ENCODE measurements around the gene INCENP. TPM values are rescaled to one million over a fixed set of nuclear protein-coding genes. Genes with fewer than 3 reads are reported as not detected.
"Not testable (repeated sequence)": the region's sequence is repeated elsewhere in the genome, so short reads cannot be mapped to it uniquely, and the experiment has no call there.

Gene INCENP
- total and polyA plus RNA-seq, 4 donors = 19.9 to 32.9 (median 27.3) TPM

DNA sequence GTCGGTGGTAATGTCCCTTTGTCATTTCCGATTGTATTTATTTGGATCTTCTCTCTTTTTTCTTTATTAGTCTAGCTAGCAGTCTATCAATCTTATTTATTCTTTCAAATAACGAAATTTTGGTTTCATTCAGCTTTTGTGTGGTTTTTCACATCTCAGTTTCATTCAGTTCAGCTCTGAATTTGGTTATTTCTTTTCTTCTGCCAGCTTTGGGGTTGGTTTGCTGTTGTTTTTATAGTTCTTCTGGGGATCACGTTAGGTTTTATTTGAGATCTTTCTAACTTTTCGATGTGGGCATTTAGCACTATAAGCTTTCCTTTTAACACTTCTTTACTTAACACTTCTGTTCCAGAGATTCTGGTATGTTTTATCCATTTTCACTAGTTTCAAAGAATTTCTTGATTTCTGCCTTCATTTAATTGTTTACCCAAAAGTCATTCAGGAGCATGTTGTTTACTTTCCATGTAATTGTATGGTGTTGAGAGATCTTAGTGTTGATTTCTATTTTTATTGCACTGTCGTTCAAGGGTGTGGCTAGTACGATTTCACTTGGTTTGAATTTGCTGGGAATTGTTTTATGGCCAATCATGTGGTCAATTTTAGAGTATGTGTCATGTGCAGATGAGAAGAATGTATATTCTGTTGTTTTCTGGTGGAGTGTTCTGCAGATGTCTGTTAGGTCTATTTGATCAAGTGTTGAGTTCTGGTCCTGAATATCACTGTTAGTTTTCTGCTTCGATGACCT lies 58.5 kb downstream of the INCENP start:
- Histone ChIP-seq H3K36me3 (ENCODE audit: control insufficient read depth, insufficient read depth, low read length) (no peaks in the 10 kb centered on the region), H3K9me3 (ENCODE audit: control insufficient read depth, insufficient read depth, low read length) (peaks cover 2% of the 10 kb centered on the region), H3K4me1 (ENCODE audit: control insufficient read depth, insufficient read depth, low read length) (no peaks in the 10 kb centered on the region), H3K4me3 (ENCODE audit: low read depth, low read length) (no peak overlapping the region), H3K27me3 (ENCODE audit: control insufficient read depth, insufficient read depth, low read length) (no peaks in the 10 kb centered on the region), H3K27ac (ENCODE audit: low read depth, low read length) (no peak overlapping the region)
- DNase-seq (ENCODE audit: low read depth in 4 of 6, low spot score in 6 of 6) = no peak
- 33% methylated on average over 2 of the region's 8 CpGs for WGBS (ENCODE audit: insufficient coverage)

DNA sequence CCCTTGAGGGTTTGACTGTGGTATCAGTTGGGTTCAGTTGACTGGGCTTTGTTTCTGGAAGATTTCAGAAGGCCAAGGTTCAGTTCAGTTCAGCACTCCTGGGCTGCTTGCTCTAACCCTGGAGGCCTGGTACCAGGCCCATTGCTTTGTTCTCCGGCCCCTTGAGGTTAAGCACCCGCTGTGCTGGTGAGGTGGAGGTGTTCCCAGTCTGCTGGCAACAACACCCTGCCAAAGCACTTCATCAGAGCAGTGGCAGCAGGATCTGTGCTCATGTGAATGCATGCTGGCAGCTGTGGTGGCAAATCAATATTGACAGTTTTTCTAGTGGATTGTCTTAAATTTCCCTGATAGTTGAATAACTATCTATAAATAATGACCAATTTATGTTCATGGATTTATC lies 62.4 kb downstream of the INCENP start:
- Histone ChIP-seq H3K9me3 (ENCODE audit: control insufficient read depth, insufficient read depth, low read length) (peaks cover 2% of the 10 kb centered on the region), H3K36me3 (ENCODE audit: control insufficient read depth, insufficient read depth, low read length) (no peaks in the 10 kb centered on the region), H3K4me3 (ENCODE audit: low read depth, low read length) (no peak overlapping the region), H3K27me3 (ENCODE audit: control insufficient read depth, insufficient read depth, low read length) (peaks cover 4% of the 10 kb centered on the region), H3K4me1 (ENCODE audit: control insufficient read depth, insufficient read depth, low read length) (no peaks in the 10 kb centered on the region), H3K27ac (ENCODE audit: low read depth, low read length) (no peak overlapping the region)
- no peak for DNase-seq (ENCODE audit: low read depth in 4 of 6, low spot score in 6 of 6)
- no CpG with 5 or more reads among the region's 2 CpGs for WGBS (ENCODE audit: insufficient coverage)

DNA sequence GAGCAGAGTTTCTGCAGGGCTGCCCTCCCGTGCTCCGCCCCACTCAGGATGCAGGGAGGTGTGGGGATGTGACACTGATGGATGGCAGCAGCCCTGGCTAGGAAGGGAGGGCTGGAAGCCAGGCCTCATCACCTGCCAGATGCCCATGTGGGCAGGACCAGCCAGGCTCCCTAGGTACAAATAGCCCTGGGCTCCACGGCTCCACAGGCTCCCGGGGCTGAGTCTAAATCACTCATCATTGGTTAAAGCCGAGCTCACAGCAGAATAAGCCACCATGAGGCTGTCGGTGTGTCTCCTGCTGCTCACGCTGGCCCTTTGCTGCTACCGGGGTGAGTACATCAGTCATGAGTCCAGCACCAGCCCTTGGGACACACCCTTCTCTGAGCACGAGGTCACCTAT lies 66.2 kb downstream of the INCENP start, which contains the start of gene SCGB1D1:
Gene SCGB1D1, plus strand, starts transcription at position 206 of the 400 bp plus-strand sequence. Its CDS starts 69 bp downstream, at position 275.
- Histone ChIP-seq H3K36me3 (ENCODE audit: control insufficient read depth, insufficient read depth, low read length) (no peaks in the 10 kb centered on the region), H3K27me3 (ENCODE audit: control insufficient read depth, insufficient read depth, low read length) (peaks cover 8% of the 10 kb centered on the region), H3K4me1 (ENCODE audit: control insufficient read depth, insufficient read depth, low read length) (no peaks in the 10 kb centered on the region), H3K9me3 (ENCODE audit: control insufficient read depth, insufficient read depth, low read length) (no peaks in the 10 kb centered on the region), H3K4me3 (ENCODE audit: low read depth, low read length) (no peak within 1 kb of the TSS), H3K27ac (ENCODE audit: low read depth, low read length) (no peak within 1 kb of the TSS)
- 52% methylated on average over 7 of the region's 9 CpGs for WGBS (ENCODE audit: insufficient coverage)
- DNase-seq (ENCODE audit: low read depth in 4 of 6, low spot score in 6 of 6) = no peak

DNA sequence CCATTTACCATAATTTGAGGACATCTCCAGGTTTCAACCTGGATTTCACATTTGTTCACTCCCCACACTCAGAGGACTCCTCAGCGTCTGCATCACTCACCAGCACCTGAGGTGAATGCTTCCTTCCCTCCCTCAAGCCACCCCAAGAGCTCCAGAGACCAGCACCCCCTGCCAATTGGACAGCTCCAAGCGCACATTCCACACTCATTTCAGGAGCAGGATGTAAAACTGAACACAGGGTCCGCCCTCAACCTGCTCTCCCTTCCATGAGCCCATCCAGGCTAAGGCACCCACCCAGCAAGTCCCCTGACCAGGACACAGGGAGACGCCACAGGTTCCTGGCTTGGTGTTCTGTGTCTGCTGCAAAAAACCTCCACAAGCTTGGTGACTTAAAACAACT lies 70.1 kb downstream of the INCENP start:
- H3K4me3 ChIP-seq (ENCODE audit: low read depth, low read length) = no peak overlapping the region
- no peak for DNase-seq (ENCODE audit: low read depth in 4 of 6, low spot score in 6 of 6)
- no peaks in the 10 kb centered on the region for H3K9me3 ChIP-seq (ENCODE audit: control insufficient read depth, insufficient read depth, low read length)
- peaks cover 4% of the 10 kb centered on the region for H3K27me3 ChIP-seq (ENCODE audit: control insufficient read depth, insufficient read depth, low read length)
- WGBS (ENCODE audit: insufficient coverage) = 56% methylated on average over 3 of the region's 4 CpGs
- H3K27ac ChIP-seq (ENCODE audit: low read depth, low read length) = no peak overlapping the region
- H3K4me1 ChIP-seq (ENCODE audit: control insufficient read depth, insufficient read depth, low read length) = no peaks in the 10 kb centered on the region
- H3K36me3 ChIP-seq (ENCODE audit: control insufficient read depth, insufficient read depth, low read length) = no peaks in the 10 kb centered on the region

DNA sequence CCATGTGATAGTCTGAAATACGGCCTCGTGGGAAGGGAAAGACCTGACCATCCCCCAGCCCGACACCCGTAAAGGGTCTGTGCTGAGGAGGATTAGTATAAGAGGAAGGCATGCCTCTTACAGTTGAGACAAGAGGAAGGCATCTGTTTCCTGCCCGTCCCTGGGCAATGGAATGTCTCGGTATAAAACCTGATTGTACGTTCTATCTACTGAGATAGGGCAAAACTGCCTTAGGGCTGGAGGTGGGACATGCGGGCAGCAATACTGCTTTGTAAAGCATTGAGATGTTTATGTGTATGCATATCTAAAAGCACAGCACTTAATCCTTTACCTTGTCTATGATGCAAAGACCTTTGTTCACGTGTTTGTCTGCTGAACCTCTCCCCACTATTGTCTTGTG lies 71.2 kb downstream of the INCENP start:
- H3K9me3 ChIP-seq (ENCODE audit: control insufficient read depth, insufficient read depth, low read length); DNase-seq (ENCODE audit: low read depth in 4 of 6, low spot score in 6 of 6); H3K4me3 ChIP-seq (ENCODE audit: low read depth, low read length); H3K36me3 ChIP-seq (ENCODE audit: control insufficient read depth, insufficient read depth, low read length); H3K27ac ChIP-seq (ENCODE audit: low read depth, low read length); H3K4me1 ChIP-seq (ENCODE audit: control insufficient read depth, insufficient read depth, low read length); H3K27me3 ChIP-seq (ENCODE audit: control insufficient read depth, insufficient read depth, low read length): not testable (repeated sequence)
- no CpG with 5 or more reads among the region's 9 CpGs for WGBS (ENCODE audit: insufficient coverage)

DNA sequence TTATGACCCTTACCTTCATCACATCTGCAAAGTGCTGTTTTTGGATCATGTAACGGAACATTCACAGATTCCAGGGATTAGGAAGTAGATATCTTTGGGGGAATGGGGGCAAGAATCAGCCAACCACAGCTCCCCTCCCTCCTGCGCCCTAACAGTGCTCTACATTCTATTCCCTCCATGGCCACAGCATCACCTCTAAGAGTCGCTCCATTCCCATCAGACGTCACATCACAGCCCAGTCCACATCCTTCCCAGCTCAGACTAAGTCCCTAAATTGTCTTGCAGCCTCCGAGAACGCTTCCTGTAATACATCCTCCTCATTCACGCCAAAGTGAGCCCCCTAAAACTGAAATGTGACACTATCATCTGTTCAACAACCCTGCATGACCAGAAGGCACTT lies 72.1 kb downstream of the INCENP start:
- H3K36me3 ChIP-seq (ENCODE audit: control insufficient read depth, insufficient read depth, low read length) = no peaks in the 10 kb centered on the region
- DNase-seq (ENCODE audit: low read depth in 4 of 6, low spot score in 6 of 6) = no peak
- peaks cover 4% of the 10 kb centered on the region for H3K27me3 ChIP-seq (ENCODE audit: control insufficient read depth, insufficient read depth, low read length)
- no peaks in the 10 kb centered on the region for H3K4me1 ChIP-seq (ENCODE audit: control insufficient read depth, insufficient read depth, low read length)
- no peak overlapping the region for H3K4me3 ChIP-seq (ENCODE audit: low read depth, low read length)
- no peak overlapping the region for H3K27ac ChIP-seq (ENCODE audit: low read depth, low read length)
- 58% methylated on average over 5 of the region's 7 CpGs for WGBS (ENCODE audit: insufficient coverage)
- H3K9me3 ChIP-seq (ENCODE audit: control insufficient read depth, insufficient read depth, low read length) = no peaks in the 10 kb centered on the region

DNA sequence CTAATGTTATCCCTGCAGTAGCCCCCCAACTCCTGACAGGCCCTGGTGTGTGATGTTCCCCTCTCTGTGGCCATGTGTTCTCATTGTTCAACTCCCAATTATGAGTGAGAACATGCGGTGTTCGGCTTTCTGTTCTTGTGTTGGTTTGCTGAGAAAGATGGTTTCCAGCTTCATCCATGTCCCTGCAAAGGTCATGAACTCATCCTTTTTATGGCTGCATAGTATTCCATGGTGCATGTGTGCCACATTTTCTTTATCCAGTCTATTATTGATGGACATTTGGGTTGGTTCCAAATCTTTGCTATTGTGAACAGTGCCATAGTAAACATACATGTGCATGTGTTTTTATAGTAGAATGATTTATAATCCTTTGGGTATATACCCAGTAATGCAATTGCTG lies 73.6 kb downstream of the INCENP start:
- not testable (repeated sequence) for H3K27me3 ChIP-seq (ENCODE audit: control insufficient read depth, insufficient read depth, low read length); H3K9me3 ChIP-seq (ENCODE audit: control insufficient read depth, insufficient read depth, low read length); DNase-seq (ENCODE audit: low read depth in 4 of 6, low spot score in 6 of 6); H3K27ac ChIP-seq (ENCODE audit: low read depth, low read length); H3K4me1 ChIP-seq (ENCODE audit: control insufficient read depth, insufficient read depth, low read length); H3K4me3 ChIP-seq (ENCODE audit: low read depth, low read length); H3K36me3 ChIP-seq (ENCODE audit: control insufficient read depth, insufficient read depth, low read length)
- WGBS (ENCODE audit: insufficient coverage) = no CpG with 5 or more reads among the region's 2 CpGs

DNA sequence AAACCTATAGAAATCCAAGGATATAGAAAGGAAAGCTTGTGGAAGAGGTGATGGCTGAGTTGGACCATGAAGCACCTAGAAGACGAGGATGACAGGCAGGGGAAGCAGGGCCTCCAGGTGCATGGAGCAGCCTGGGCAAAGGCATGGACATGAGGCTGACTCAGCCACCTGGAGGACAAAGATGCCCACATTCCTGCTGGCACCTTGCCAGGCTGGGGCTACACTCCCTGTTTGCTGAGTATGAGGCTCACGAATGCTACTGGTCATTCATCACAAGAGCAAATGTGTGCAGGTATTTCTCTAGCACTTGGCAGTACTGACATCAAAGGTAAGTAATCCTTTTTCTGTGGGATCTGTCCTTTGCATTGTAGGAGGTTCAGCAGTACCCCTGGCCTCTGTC lies 77.6 kb downstream of the INCENP start:
- Histone ChIP-seq H3K27me3 (ENCODE audit: control insufficient read depth, insufficient read depth, low read length) (no peaks in the 10 kb centered on the region), H3K9me3 (ENCODE audit: control insufficient read depth, insufficient read depth, low read length) (no peaks in the 10 kb centered on the region), H3K4me3 (ENCODE audit: low read depth, low read length) (no peak overlapping the region), H3K4me1 (ENCODE audit: control insufficient read depth, insufficient read depth, low read length) (no peaks in the 10 kb centered on the region), H3K36me3 (ENCODE audit: control insufficient read depth, insufficient read depth, low read length) (no peaks in the 10 kb centered on the region), H3K27ac (ENCODE audit: low read depth, low read length) (no peak overlapping the region)
- DNase-seq (ENCODE audit: low read depth in 4 of 6, low spot score in 6 of 6) = no peak
- WGBS (ENCODE audit: insufficient coverage) = 81% methylated on average over 2 of the region's 2 CpGs
